Measurements from ENCODE around the gene SLC27A3.

The SLC27A3 gene

DNA sequence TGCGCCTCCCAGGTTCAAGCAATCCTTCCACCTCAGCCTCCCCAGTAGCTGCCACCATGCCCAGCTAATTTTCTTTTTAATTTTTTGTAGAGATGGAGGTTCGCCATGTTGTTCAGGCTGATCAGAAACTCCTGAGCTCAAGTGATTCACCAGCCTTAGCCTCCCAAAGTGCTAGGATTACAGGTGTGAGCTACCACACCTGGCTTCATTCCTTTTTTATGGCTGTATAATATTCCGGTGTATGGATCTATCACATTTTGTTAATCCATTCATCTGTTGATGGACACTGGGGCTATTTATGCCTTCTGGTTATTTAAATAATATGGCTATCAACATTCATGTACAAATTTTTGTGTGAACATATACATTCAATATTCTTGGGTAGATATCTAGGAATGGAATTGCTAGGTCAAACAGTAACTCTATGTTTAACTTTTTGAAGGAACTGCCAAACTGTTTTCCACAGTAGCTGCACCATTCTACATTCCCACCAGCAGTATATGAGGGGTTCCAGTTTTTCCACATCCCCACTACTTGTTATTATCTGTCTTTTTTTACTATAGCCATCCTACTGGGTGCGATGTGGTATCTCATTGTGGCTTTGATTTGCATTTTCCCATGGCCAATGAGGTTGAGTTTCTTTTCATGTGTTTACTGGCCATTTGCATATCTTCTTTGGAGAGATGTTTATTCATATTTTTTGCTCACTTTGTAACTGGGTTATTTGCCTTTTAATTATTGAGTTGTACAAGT lies 11.0 kb downstream of the SLC27A3 start:
- TF ChIP-seq CTCF (conservative IDR thresholded peaks at IDR 0.05), result no peak
- H3K27ac ChIP-seq, result no peak overlapping the region

- TF ChIP-seq CTCF (conservative IDR thresholded peaks at IDR 0.05), result no peak
- no peak overlapping the region for H3K27ac ChIP-seq
These were observed 14.3 kb downstream of the SLC27A3 start for GRCh38 chr1:153789478-153790034.

DNA sequence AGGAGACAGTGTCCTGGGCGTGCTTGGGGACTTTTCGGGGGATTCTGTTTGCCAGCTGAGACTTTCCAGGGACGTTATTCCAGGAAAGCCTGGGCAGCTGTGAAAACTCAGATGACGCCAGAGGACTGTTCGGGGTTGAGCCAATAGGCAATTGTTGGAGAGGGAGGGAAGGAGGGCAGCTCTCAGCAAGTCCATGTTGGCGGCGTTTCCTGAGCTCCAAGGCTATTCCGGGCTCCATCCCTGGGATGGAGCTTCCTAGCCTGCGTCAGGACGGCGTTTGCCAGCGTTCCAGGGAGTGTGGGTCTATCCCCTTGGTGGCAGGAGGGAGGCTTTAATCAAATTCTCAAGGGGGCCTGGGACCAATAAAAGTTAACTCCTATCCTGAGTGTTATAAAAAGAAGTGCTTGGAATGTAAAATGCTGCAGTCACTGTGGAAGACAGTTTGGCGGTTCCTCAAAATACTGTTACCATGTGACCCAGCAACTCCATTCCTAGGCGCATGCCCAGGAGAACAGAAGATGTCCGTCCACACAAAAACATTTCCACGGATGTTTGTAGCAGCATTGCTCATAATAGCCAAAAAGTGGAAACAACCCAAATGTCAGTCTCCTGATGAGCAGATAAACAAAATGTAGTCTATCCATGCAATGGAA lies 15.2 kb downstream of the SLC27A3 start:
- TF ChIP-seq CTCF (conservative IDR thresholded peaks at IDR 0.05), result no peak
- no peak overlapping the region for H3K27ac ChIP-seq

DNA sequence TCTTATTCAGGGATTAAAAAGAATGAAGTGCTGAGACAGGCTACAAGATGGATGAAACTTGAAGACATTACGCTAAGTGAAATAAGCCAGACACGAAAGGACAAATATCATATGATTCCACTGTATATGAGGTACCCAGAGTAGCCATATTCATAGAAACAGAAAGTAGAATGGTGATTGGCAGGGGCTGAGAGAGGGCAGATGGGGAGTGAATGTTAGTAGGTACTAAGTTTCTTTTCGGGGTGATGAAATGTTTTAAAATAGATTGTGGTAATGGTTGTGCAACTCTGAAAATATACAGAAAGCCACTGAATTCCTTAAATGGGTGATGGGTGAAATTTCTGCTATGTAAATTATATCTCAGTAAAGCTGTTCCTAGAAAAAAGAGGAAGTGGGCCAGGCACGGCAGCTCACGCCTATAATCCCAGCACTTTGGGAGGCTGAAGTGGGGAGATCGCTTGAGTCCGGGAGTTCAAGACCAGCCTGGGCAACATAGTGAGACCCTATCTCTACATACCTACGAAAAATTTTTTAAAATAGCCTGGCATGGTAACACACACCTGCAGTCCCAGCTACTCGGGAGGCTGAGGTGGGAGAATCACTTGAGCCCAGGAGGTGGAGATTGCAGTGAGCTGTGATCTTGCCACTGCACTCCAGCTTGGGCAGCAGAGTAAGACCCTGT lies 15.9 kb downstream of the SLC27A3 start:
- TF ChIP-seq CTCF (conservative IDR thresholded peaks at IDR 0.05), result no peak
- H3K27ac ChIP-seq, result no peak overlapping the region

GRCh38 chr1:153791648-153792253 lies 16.5 kb downstream of the SLC27A3 start:
- TF ChIP-seq CTCF (conservative IDR thresholded peaks at IDR 0.05), result no peak
- no peak overlapping the region for H3K27ac ChIP-seq

DNA sequence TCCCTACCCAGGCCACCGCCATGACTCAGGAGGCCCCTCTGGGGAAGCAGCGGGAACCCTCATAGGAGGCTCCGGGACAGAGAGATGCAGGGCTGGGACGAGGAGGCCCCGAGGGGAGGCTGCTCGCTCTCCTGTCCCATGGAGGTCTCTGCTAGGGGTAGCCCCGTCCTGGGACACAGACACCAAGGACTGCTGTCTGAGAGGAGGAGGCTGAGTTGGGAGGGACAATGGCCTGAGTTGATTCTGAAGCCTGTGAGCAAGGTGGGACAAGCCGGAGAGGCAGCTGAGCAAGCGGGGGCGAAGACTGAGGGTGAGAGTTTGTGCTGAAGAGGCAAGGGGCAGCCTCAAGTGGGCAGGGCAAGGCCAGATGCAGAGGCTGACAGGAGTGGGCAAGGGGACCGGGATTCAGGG lies 17.4 kb downstream of the SLC27A3 start:
- no peak for TF ChIP-seq CTCF (conservative IDR thresholded peaks at IDR 0.05)
- H3K27ac ChIP-seq, result no peak overlapping the region
